Activated CD4-positive, alpha-beta T cell treated with anti-CD3 and anti-CD28 coated beads, Interleukin-2, Interleukin-4, amounts not matched to agents 100 ng/mL and 50 ng/mL, durations not matched to agents 16 hours and 8 hours (primary cell): ENCODE measurements around the gene HSPB2.
A peak's percentile ranks its signal among the peaks of the same experiment; 100 is the strongest.
"Not testable (repeated sequence)": the region's sequence is repeated elsewhere in the genome, so short reads cannot be mapped to it uniquely, and the experiment has no call there.

Source experiments
- DNase-seq: peaks from one replicate; pipeline ENCODE4 v3.0.0-alpha.2; 2020; ENCODE audit warnings: low spot score

Gene HSPB2

GRCh38 chr11:111913997-111914396, 1.5 kb downstream of the HSPB2 start:
- DNase-seq: no peak

- no peak for DNase-seq
These were observed 4.2 kb downstream of the HSPB2 start for GRCh38 chr11:111916768-111917167.

GRCh38 chr11:111917312-111917711, 4.8 kb downstream of the HSPB2 start:
- no peak for DNase-seq

GRCh38 chr11:111917788-111918187, 5.3 kb downstream of the HSPB2 start:
- DNase-seq: no peak

GRCh38 chr11:111918390-111919256, 6.1 kb downstream of the HSPB2 start, which contains the start of gene C11orf52:
Gene C11orf52 (plus strand): TSS chr11:111918913. CDS start chr11:111918973, 60 bp downstream.
- DNase-seq: no peak

- no peak for DNase-seq
These were observed 8.4 kb downstream of the HSPB2 start for GRCh38 chr11:111920908-111921307.

- DNase-seq: no peak
These were observed 9.2 kb downstream of the HSPB2 start for GRCh38 chr11:111921541-111922230.

- no peak for DNase-seq
These were observed 10.3 kb downstream of the HSPB2 start for GRCh38 chr11:111922803-111923202.

GRCh38 chr11:111923351-111923788, 10.8 kb downstream of the HSPB2 start:
- no peak for DNase-seq

- DNase-seq: no peak
These were observed 11.4 kb downstream of the HSPB2 start for GRCh38 chr11:111923951-111924350.

GRCh38 chr11:111925953-111926352, 13.4 kb downstream of the HSPB2 start:
- no peak for DNase-seq

GRCh38 chr11:111926505-111927391, 14.2 kb downstream of the HSPB2 start:
- peak; percentile 96 for DNase-seq

- DNase-seq: no peak
These were observed 17.9 kb downstream of the HSPB2 start for GRCh38 chr11:111930472-111930871.

GRCh38 chr11:111932611-111932950, 20.0 kb downstream of the HSPB2 start:
- peak; percentile 75 for DNase-seq

- DNase-seq: not testable (repeated sequence)
These were observed 20.6 kb downstream of the HSPB2 start for GRCh38 chr11:111933176-111933575.

GRCh38 chr11:111933872-111934271, 21.3 kb downstream of the HSPB2 start:
- no peak for DNase-seq

- no peak for DNase-seq
These were observed 21.8 kb downstream of the HSPB2 start for GRCh38 chr11:111934306-111934705.

- peak; percentile 37 for DNase-seq
These were observed 22.9 kb downstream of the HSPB2 start for GRCh38 chr11:111935317-111936039.

GRCh38 chr11:111936040-111936540, 23.6 kb downstream of the HSPB2 start:
- no peak for DNase-seq

- DNase-seq: no peak
These were observed 24.9 kb downstream of the HSPB2 start for GRCh38 chr11:111937461-111937769.

GRCh38 chr11:111937844-111938243, 25.3 kb downstream of the HSPB2 start:
- DNase-seq: no peak
